Measurements from ENCODE around the gene NYAP2. TPM values are rescaled to one million over a fixed set of nuclear protein-coding genes. Genes with fewer than 3 reads are reported as not detected.

Gene NYAP2
- polyA plus RNA-seq, 1 donor = 0.40 TPM

GRCh38 chr2:225425284-225425683 is 25.8 kb downstream of the NYAP2 start:
- no peak for DNase-seq
- 60% methylated on average over 1 of the region's 1 CpG for WGBS (ENCODE audit: insufficient coverage, low lambda C conversion rate)
- Histone ChIP-seq H3K4me1 (ENCODE audit: control insufficient read depth, insufficient read depth, low read length) (no peaks in the 10 kb centered on the region), H3K4me3 (ENCODE audit: low read length) (no peak overlapping the region), H3K9me3 (ENCODE audit: control insufficient read depth, low read depth, low read length) (no peaks in the 10 kb centered on the region), H3K27ac (ENCODE audit: low read length) (no peak overlapping the region), H3K27me3 (ENCODE audit: control insufficient read depth, insufficient read depth, low read length) (no peaks in the 10 kb centered on the region), H3K36me3 (ENCODE audit: control insufficient read depth, insufficient read depth, low read length) (no peaks in the 10 kb centered on the region)

- no peaks in the 10 kb centered on the region for H3K4me1 ChIP-seq (ENCODE audit: control insufficient read depth, insufficient read depth, low read length)
- H3K27me3 ChIP-seq (ENCODE audit: control insufficient read depth, insufficient read depth, low read length) = no peaks in the 10 kb centered on the region
- H3K36me3 ChIP-seq (ENCODE audit: control insufficient read depth, insufficient read depth, low read length) = no peaks in the 10 kb centered on the region
- H3K27ac ChIP-seq (ENCODE audit: low read length) = no peak overlapping the region
- H3K4me3 ChIP-seq (ENCODE audit: low read length) = no peak overlapping the region
- WGBS (ENCODE audit: insufficient coverage, low lambda C conversion rate) = no CpG with 5 or more reads among the region's 1 CpG
- no peaks in the 10 kb centered on the region for H3K9me3 ChIP-seq (ENCODE audit: control insufficient read depth, low read depth, low read length)
- DNase-seq = no peak
These were observed 28.9 kb downstream of the NYAP2 start for GRCh38 chr2:225428360-225428759.

GRCh38 chr2:225429717-225430116 is 30.2 kb downstream of the NYAP2 start:
- no peaks in the 10 kb centered on the region for H3K9me3 ChIP-seq (ENCODE audit: control insufficient read depth, low read depth, low read length)
- peak; percentile 15 to 33 for DNase-seq
- WGBS (ENCODE audit: insufficient coverage, low lambda C conversion rate) = 73% methylated on average over 2 of the region's 4 CpGs

GRCh38 chr2:225431105-225431863 is 31.8 kb downstream of the NYAP2 start:
- WGBS (ENCODE audit: insufficient coverage, low lambda C conversion rate) = 82% methylated on average over 2 of the region's 5 CpGs
- no peaks in the 10 kb centered on the region for H3K36me3 ChIP-seq (ENCODE audit: control insufficient read depth, insufficient read depth, low read length)
- no peak for DNase-seq

More at GRCh38 chr2:225429717-225430116, 30.2 kb downstream of the NYAP2 start:
- Histone ChIP-seq H3K27ac (ENCODE audit: low read length) (no peak overlapping the region), H3K27me3 (ENCODE audit: control insufficient read depth, insufficient read depth, low read length) (peaks cover 3% of the 10 kb centered on the region), H3K4me3 (ENCODE audit: low read length) (no peak overlapping the region), H3K4me1 (ENCODE audit: control insufficient read depth, insufficient read depth, low read length) (no peaks in the 10 kb centered on the region), H3K36me3 (ENCODE audit: control insufficient read depth, insufficient read depth, low read length) (no peaks in the 10 kb centered on the region)

GRCh38 chr2:225434014-225434413 is 34.5 kb downstream of the NYAP2 start:
- no CpG with 5 or more reads among the region's 4 CpGs for WGBS (ENCODE audit: insufficient coverage, low lambda C conversion rate)
- H3K4me3 ChIP-seq (ENCODE audit: low read length) = no peak overlapping the region
- no peak overlapping the region for H3K27ac ChIP-seq (ENCODE audit: low read length)
- no peaks in the 10 kb centered on the region for H3K4me1 ChIP-seq (ENCODE audit: control insufficient read depth, insufficient read depth, low read length)
- H3K9me3 ChIP-seq (ENCODE audit: control insufficient read depth, low read depth, low read length) = no peaks in the 10 kb centered on the region
- no peak for DNase-seq
- H3K36me3 ChIP-seq (ENCODE audit: control insufficient read depth, insufficient read depth, low read length) = no peaks in the 10 kb centered on the region
- H3K27me3 ChIP-seq (ENCODE audit: control insufficient read depth, insufficient read depth, low read length) = peaks cover 3% of the 10 kb centered on the region

More at GRCh38 chr2:225431105-225431863, 31.8 kb downstream of the NYAP2 start:
- H3K4me3 ChIP-seq (ENCODE audit: low read length) = no peak overlapping the region
- H3K9me3 ChIP-seq (ENCODE audit: control insufficient read depth, low read depth, low read length) = no peaks in the 10 kb centered on the region
- H3K4me1 ChIP-seq (ENCODE audit: control insufficient read depth, insufficient read depth, low read length) = no peaks in the 10 kb centered on the region
- H3K27me3 ChIP-seq (ENCODE audit: control insufficient read depth, insufficient read depth, low read length) = peaks cover 3% of the 10 kb centered on the region
- no peak overlapping the region for H3K27ac ChIP-seq (ENCODE audit: low read length)

GRCh38 chr2:225437319-225437718 is 37.8 kb downstream of the NYAP2 start:
- Histone ChIP-seq H3K36me3 (ENCODE audit: control insufficient read depth, insufficient read depth, low read length) (no peaks in the 10 kb centered on the region), H3K27me3 (ENCODE audit: control insufficient read depth, insufficient read depth, low read length) (peaks cover 3% of the 10 kb centered on the region), H3K4me3 (ENCODE audit: low read length) (no peak overlapping the region), H3K9me3 (ENCODE audit: control insufficient read depth, low read depth, low read length) (no peaks in the 10 kb centered on the region), H3K27ac (ENCODE audit: low read length) (no peak overlapping the region), H3K4me1 (ENCODE audit: control insufficient read depth, insufficient read depth, low read length) (no peaks in the 10 kb centered on the region)
- DNase-seq = no peak
- no CpG with 5 or more reads among the region's 1 CpG for WGBS (ENCODE audit: insufficient coverage, low lambda C conversion rate)

GRCh38 chr2:225438248-225438647 is 38.7 kb downstream of the NYAP2 start:
- H3K4me1 ChIP-seq (ENCODE audit: control insufficient read depth, insufficient read depth, low read length) = no peaks in the 10 kb centered on the region
- no CpG with 5 or more reads among the region's 1 CpG for WGBS (ENCODE audit: insufficient coverage, low lambda C conversion rate)
- H3K27me3 ChIP-seq (ENCODE audit: control insufficient read depth, insufficient read depth, low read length) = peaks cover 3% of the 10 kb centered on the region
- no peak overlapping the region for H3K27ac ChIP-seq (ENCODE audit: low read length)
- H3K36me3 ChIP-seq (ENCODE audit: control insufficient read depth, insufficient read depth, low read length) = no peaks in the 10 kb centered on the region
- H3K4me3 ChIP-seq (ENCODE audit: low read length) = no peak overlapping the region
- no peak for DNase-seq
- H3K9me3 ChIP-seq (ENCODE audit: control insufficient read depth, low read depth, low read length) = no peaks in the 10 kb centered on the region

GRCh38 chr2:225452677-225453076 is 53.2 kb downstream of the NYAP2 start:
- no peaks in the 10 kb centered on the region for H3K4me1 ChIP-seq (ENCODE audit: control insufficient read depth, insufficient read depth, low read length)
- DNase-seq = no peak
- H3K27ac ChIP-seq (ENCODE audit: low read length) = no peak overlapping the region
- H3K36me3 ChIP-seq (ENCODE audit: control insufficient read depth, insufficient read depth, low read length) = no peaks in the 10 kb centered on the region
- no peaks in the 10 kb centered on the region for H3K9me3 ChIP-seq (ENCODE audit: control insufficient read depth, low read depth, low read length)
- WGBS (ENCODE audit: insufficient coverage, low lambda C conversion rate) = 100% methylated on average over 1 of the region's 6 CpGs
- no peak overlapping the region for H3K4me3 ChIP-seq (ENCODE audit: low read length)
- H3K27me3 ChIP-seq (ENCODE audit: control insufficient read depth, insufficient read depth, low read length) = no peaks in the 10 kb centered on the region

GRCh38 chr2:225454412-225454811 is 54.9 kb downstream of the NYAP2 start:
- H3K4me3 ChIP-seq (ENCODE audit: low read length) = no peak overlapping the region
- H3K4me1 ChIP-seq (ENCODE audit: control insufficient read depth, insufficient read depth, low read length) = no peaks in the 10 kb centered on the region
- H3K27ac ChIP-seq (ENCODE audit: low read length) = no peak overlapping the region
- H3K27me3 ChIP-seq (ENCODE audit: control insufficient read depth, insufficient read depth, low read length) = no peaks in the 10 kb centered on the region
- WGBS (ENCODE audit: insufficient coverage, low lambda C conversion rate) = no CpG with 5 or more reads among the region's 6 CpGs
- DNase-seq = no peak
- no peaks in the 10 kb centered on the region for H3K9me3 ChIP-seq (ENCODE audit: control insufficient read depth, low read depth, low read length)
- no peaks in the 10 kb centered on the region for H3K36me3 ChIP-seq (ENCODE audit: control insufficient read depth, insufficient read depth, low read length)

GRCh38 chr2:225456619-225457260 is 57.2 kb downstream of the NYAP2 start:
- H3K36me3 ChIP-seq (ENCODE audit: control insufficient read depth, insufficient read depth, low read length) = no peaks in the 10 kb centered on the region
- H3K4me1 ChIP-seq (ENCODE audit: control insufficient read depth, insufficient read depth, low read length) = no peaks in the 10 kb centered on the region
- WGBS (ENCODE audit: insufficient coverage, low lambda C conversion rate) = no CpG with 5 or more reads among the region's 6 CpGs
- no peaks in the 10 kb centered on the region for H3K27me3 ChIP-seq (ENCODE audit: control insufficient read depth, insufficient read depth, low read length)
- no peak for DNase-seq
- no peak overlapping the region for H3K27ac ChIP-seq (ENCODE audit: low read length)
- H3K4me3 ChIP-seq (ENCODE audit: low read length) = no peak overlapping the region
- no peaks in the 10 kb centered on the region for H3K9me3 ChIP-seq (ENCODE audit: control insufficient read depth, low read depth, low read length)

All from large intestine (tissue), 3 donors.